ENCODE results near the gene MSANTD7. TPM values are rescaled to one million over a fixed set of nuclear protein-coding genes. Genes with fewer than 3 reads are reported as not detected.

Gene MSANTD7
- total RNA-seq, 1 experiment from 2014 or later: 14.3 TPM

- ChIA-PET POLR2A (interaction anchor here (1.9 kb wide), 1 partner anchor 123 kb away, joined by 6 read pairs; the partner anchor contains the start of gene MEIG1), CTCF (interaction anchor here (2.0 to 3.2 kb wide), 2 partner anchors 13 to 299 kb away, joined by 8 to 16 read pairs; no protein-coding TSS in a partner anchor), RAD21 (ENCODE audit: low non-redundant PET in 1 of 2, low total read pairs in 2 of 2, uncharacterized antibody in 2 of 2, unreplicated experiment in 2 of 2) (no interaction called here)
- no peak for TF ChIP-seq RAD21 (IDR thresholded peaks at IDR 0.05; ENCODE audit: low read depth)
- no peak for TF ChIP-seq CEBPB (IDR thresholded peaks at IDR 0.05; ENCODE audit: low read depth)
- TF ChIP-seq MAX (IDR thresholded peaks at IDR 0.05): no peak
- no peak for TF ChIP-seq SRF (IDR thresholded peaks at IDR 0.05; ENCODE audit: low read depth)
- TF ChIP-seq ATF3 (IDR thresholded peaks at IDR 0.05): no peak
- H3K27ac ChIP-seq (ENCODE audit: low read depth, low read length): no peak overlapping the region
- H3K27me3 ChIP-seq (ENCODE audit: insufficient read depth, low read length): no peaks in the 10 kb centered on the region
- H3K79me2 ChIP-seq (ENCODE audit: insufficient read depth, low read length): peaks cover 30% of the 10 kb centered on the region
- ATAC-seq (no peak), DNase-seq (ENCODE audit: low read depth, low spot score) (no peak)
- H3K36me3 ChIP-seq (ENCODE audit: control insufficient read depth in 1 of 2, insufficient read depth in 2 of 2, low read length in 2 of 2): peaks cover 8 to 11% of the 10 kb centered on the region in 2 experiments; a peak in 3 of 4 replicates
- peaks cover 2 to 20% of the 10 kb centered on the region in 2 experiments; a peak in 3 of 4 replicates for H3K4me1 ChIP-seq (ENCODE audit: control insufficient read depth in 1 of 2, insufficient read depth in 2 of 2, low read length in 2 of 2)
- no peak overlapping the region for H3K4me3 ChIP-seq (replicated peaks in 1 of 2; ENCODE audit: low read depth in 1 of 2, low read length in 2 of 2)
- H3K9me2 ChIP-seq (ENCODE audit: insufficient read depth): no peaks in the 10 kb centered on the region
- H3K4me2 ChIP-seq (ENCODE audit: low read length): no peak overlapping the region
- intact Hi-C loops (cut with micrococcal nuclease): loop anchor here (5.0 kb wide), 2 partner anchors 41 to 116 kb away; partner anchors contain the start of genes DCLRE1C and SUV39H2
- H3K9ac ChIP-seq (ENCODE audit: low read length): no peak overlapping the region
- H3K9me3 ChIP-seq (ENCODE audit: control insufficient read depth in 1 of 2, insufficient read depth in 1 of 2, low read depth in 1 of 2, low read length in 2 of 2): no peaks in the 10 kb centered on the region
- no TSS peak for BruUV-seq (replicated peaks)
- H2AFZ ChIP-seq (ENCODE audit: low read depth, low read length, poor library complexity, severe bottlenecking): no peak overlapping the region
- H4K20me1 ChIP-seq (ENCODE audit: insufficient read depth): no peaks in the 10 kb centered on the region
Observed at GRCh38 chr10:14836208-14836607, 1.9 kb upstream of the MSANTD7 start.

- POLR2A ChIA-PET: interaction anchor here (1.1 to 1.9 kb wide), 5 partner anchors 14 to 122 kb away, joined by 4 to 14 read pairs (median 5); partner anchors contain the start of genes DCLRE1C, MEIG1 and SUV39H2
- Histone ChIP-seq H2AFZ (ENCODE audit: low read depth, low read length, poor library complexity, severe bottlenecking) (peak overlapping the region; percentile 3), H3K9me2 (ENCODE audit: insufficient read depth) (no peaks in the 10 kb centered on the region), H3K36me3 (ENCODE audit: control insufficient read depth in 1 of 2, insufficient read depth in 2 of 2, low read length in 2 of 2) (peaks cover 18 to 19% of the 10 kb centered on the region in 2 experiments; a peak in 3 of 4 replicates), H4K20me1 (ENCODE audit: insufficient read depth) (no peaks in the 10 kb centered on the region), H3K27me3 (ENCODE audit: insufficient read depth, low read length) (no peaks in the 10 kb centered on the region), H3K4me2 (ENCODE audit: low read length) (peak overlapping the region; percentile 88), H3K9ac (ENCODE audit: low read length) (peak overlapping the region; percentile 98), H3K9me3 (ENCODE audit: control insufficient read depth in 1 of 2, insufficient read depth in 1 of 2, low read depth in 1 of 2, low read length in 2 of 2) (no peaks in the 10 kb centered on the region), H3K4me1 (ENCODE audit: control insufficient read depth in 1 of 2, insufficient read depth in 2 of 2, low read length in 2 of 2) (peaks cover 2 to 20% of the 10 kb centered on the region in 2 experiments; a peak in 3 of 4 replicates), H3K27ac (ENCODE audit: low read depth, low read length) (peak overlapping the region; percentile 49), H3K79me2 (ENCODE audit: insufficient read depth, low read length) (peaks cover 40% of the 10 kb centered on the region), H3K4me3 (replicated peaks in 1 of 2; ENCODE audit: low read depth in 1 of 2, low read length in 2 of 2) (peak overlapping the region; percentile 84 to 93)
- no peak for ATAC-seq
- CTCF ChIA-PET: interaction anchor here (1.0 to 3.2 kb wide), 8 partner anchors 14 to 314 kb away, joined by 3 to 16 read pairs (median 4); no protein-coding TSS in a partner anchor
- intact Hi-C loops (cut with micrococcal nuclease): loop anchor here (5.0 kb wide), 2 partner anchors 40 to 115 kb away; partner anchors contain the start of genes DCLRE1C and SUV39H2
- RAD21 ChIA-PET (ENCODE audit: low non-redundant PET in 1 of 2, low total read pairs in 2 of 2, uncharacterized antibody in 2 of 2, unreplicated experiment in 2 of 2): no interaction called here
- no peak for DNase-seq (ENCODE audit: low read depth, low spot score)
- BruUV-seq (replicated peaks): TSS peak; percentile 57
- TF ChIP-seq EZH2phosphoT487 (IDR thresholded peaks at IDR 0.05; ENCODE audit: borderline replicate concordance) (no peak), ATF3 (IDR thresholded peaks at IDR 0.05) (no peak), REST (IDR thresholded peaks at IDR 0.05; ENCODE audit: low read depth) (no peak), JUND (IDR thresholded peaks at IDR 0.05) (no peak), SP1 (IDR thresholded peaks at IDR 0.05; ENCODE audit: low read depth) (no peak), ZBTB33 (IDR thresholded peaks at IDR 0.05; ENCODE audit: extremely low read depth, insufficient replicate concordance, low read length) (no peak), SRF (IDR thresholded peaks at IDR 0.05; ENCODE audit: low read depth) (no peak)
Observed at GRCh38 chr10:14837003-14837756, 926 bp upstream of the MSANTD7 start.
